Measurements from ENCODE around the gene NRP2. TPM values are rescaled to one million over a fixed set of nuclear protein-coding genes. Genes with fewer than 3 reads are reported as not detected.

Gene NRP2
- total and polyA plus RNA-seq, 2 of the 13 experiments (the other 11 are each of a cell fraction or from before 2014, with no cell fraction given) = 0.65 to 1.4 TPM

DNA sequence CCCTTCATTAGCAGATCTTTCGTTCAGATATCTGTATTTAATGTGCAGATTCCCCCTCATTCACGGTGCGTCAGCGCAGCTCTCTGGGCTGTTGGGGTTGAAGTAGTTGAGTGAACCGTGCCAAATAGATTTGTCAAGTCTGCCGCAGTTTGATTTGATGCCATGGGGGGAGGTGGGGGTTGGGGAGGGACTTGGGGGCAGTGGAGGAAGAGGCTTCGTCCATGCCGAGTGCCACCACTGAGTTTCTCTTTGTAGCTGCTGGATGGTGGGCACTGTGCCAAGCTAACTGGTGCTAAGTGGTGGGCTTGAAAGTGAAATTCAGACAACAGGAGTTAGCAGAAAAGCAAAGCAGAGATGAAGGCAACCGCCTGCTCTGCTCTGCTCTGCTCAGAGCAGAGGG is 47.9 kb downstream of the NRP2 start (continued):
- TF ChIP-seq KIAA2018 (CRISPR knock-in tag; IDR thresholded peaks at IDR 0.05; ENCODE audit: borderline replicate concordance) = no peak
- no peak for TF ChIP-seq ZNF564 (CRISPR knock-in tag; IDR thresholded peaks at IDR 0.05)
- no peak for TF ChIP-seq PRDM15 (CRISPR knock-in tag; IDR thresholded peaks at IDR 0.05)
